SK-N-SH treated with all-trans-retinoic acid at 6 μM for 48 hours (cell line): Measurements from ENCODE around the gene CRHR1.

Experiments used
- ATAC-seq: fragments of 200-7000 bp; cut with Tn5 transposase; 3 replicates; pipeline ENCODE4 v1.9.1; 2020; ENCODE audit warnings: mild to moderate bottlenecking, moderate library complexity
- ARNTL ChIP-seq: fragments of 450-650 bp; formaldehyde crosslinking; IDR thresholded peaks from 2 replicates; pipeline ENCODE4 v1.5.0; 2020; ENCODE audit warnings: low read depth, mild to moderate bottlenecking, moderate library complexity, borderline replicate concordance
- BACH2 ChIP-seq: fragments of 250-450 bp; sonication (Bioruptor Pico); IDR thresholded peaks from 2 replicates; pipeline ENCODE4 v1.9.0; 2021; ENCODE audit warnings: mild to moderate bottlenecking, borderline replicate concordance
- CSDC2 ChIP-seq: fragments of 250-450 bp; sonication (Bioruptor Pico); IDR thresholded peaks from 2 replicates; pipeline ENCODE4 v1.5.0; 2020; ENCODE audit warnings: mild to moderate bottlenecking, moderate library complexity
- ESRRG ChIP-seq: fragments of 250-450 bp; sonication (Bioruptor Pico); IDR thresholded peaks from 2 replicates; pipeline ENCODE4 v1.6.1; 2021; ENCODE audit warnings: mild to moderate bottlenecking
- GLIS3 ChIP-seq: fragments of 250-450 bp; sonication (Bioruptor Pico); IDR thresholded peaks from 2 replicates; pipeline ENCODE4 v1.5.0; 2020; ENCODE audit warnings: mild to moderate bottlenecking, moderate library complexity
- ISL1 ChIP-seq: fragments of 250-450 bp; sonication (Bioruptor Pico); IDR thresholded peaks from 2 replicates; pipeline ENCODE4 v2.1.2; 2022; ENCODE audit warnings: mild to moderate bottlenecking, moderate library complexity
- OSR1 ChIP-seq: fragments of 250-450 bp; sonication (Bioruptor Pico); IDR thresholded peaks from 2 replicates; pipeline ENCODE4 v1.8.0; 2022; ENCODE audit warnings: moderate library complexity, mild to moderate bottlenecking, inconsistent platforms
- PPARA ChIP-seq: fragments of 250-450 bp; sonication (Bioruptor Pico); IDR thresholded peaks from 2 replicates; pipeline ENCODE4 v1.5.0; 2020; ENCODE audit warnings: mild to moderate bottlenecking, borderline replicate concordance
- RARB ChIP-seq: fragments of 250-450 bp; sonication (Bioruptor Pico); IDR thresholded peaks from 2 replicates; pipeline ENCODE4 v1.8.0; 2021; ENCODE audit warnings: mild to moderate bottlenecking, moderate library complexity
- SNAI2 ChIP-seq: fragments of 250-450 bp; sonication (Bioruptor Pico); IDR thresholded peaks from 2 replicates; pipeline ENCODE4 v1.5.0; 2020; ENCODE audit warnings: mild to moderate bottlenecking, moderate library complexity
- TOX ChIP-seq: fragments of 250-450 bp; sonication (Bioruptor Pico); IDR thresholded peaks from 2 replicates; pipeline ENCODE4 v1.8.0; 2021; ENCODE audit warnings: mild to moderate bottlenecking, moderate library complexity, borderline replicate concordance
- ZC3H10 ChIP-seq: fragments of 250-450 bp; sonication (Bioruptor Pico); IDR thresholded peaks from 2 replicates; pipeline ENCODE4 v1.5.1; 2021; ENCODE audit warnings: mild to moderate bottlenecking, moderate library complexity
- ZFP3 ChIP-seq: fragments of 250-450 bp; sonication (Bioruptor Pico); IDR thresholded peaks from 2 replicates; pipeline ENCODE4 v1.5.0; 2020; ENCODE audit warnings: mild to moderate bottlenecking, moderate library complexity
- ZNF565 ChIP-seq: fragments of 450-650 bp; formaldehyde crosslinking; conservative IDR thresholded peaks from 2 replicates; pipeline ENCODE4 v1.5.0; 2020; ENCODE audit warnings: low read depth, mild to moderate bottlenecking, moderate library complexity
- ZNF70 ChIP-seq: fragments of 450-650 bp; formaldehyde crosslinking; IDR thresholded peaks from 2 replicates; pipeline ENCODE4 v1.5.0; 2020; ENCODE audit warnings: mild to moderate bottlenecking, moderate library complexity
- ZNF8 ChIP-seq: fragments of 450-650 bp; formaldehyde crosslinking; IDR thresholded peaks from 2 replicates; pipeline ENCODE4 v1.5.0; 2020; ENCODE audit warnings: mild to moderate bottlenecking, moderate library complexity
- TF ChIP-seq, protein P1 (sequence below): fragments of 250-450 bp; sonication (Bioruptor Pico); IDR thresholded peaks from 2 replicates; pipeline ENCODE4 v1.5.1; 2021; ENCODE audit warnings: mild to moderate bottlenecking, moderate library complexity
- TF ChIP-seq, protein P2 (sequence below): fragments of 250-450 bp; sonication (Bioruptor Pico); IDR thresholded peaks from 2 replicates; pipeline ENCODE4 v1.8.0; 2020; ENCODE audit warnings: mild to moderate bottlenecking, moderate library complexity, borderline replicate concordance
- TF ChIP-seq, protein P3 (sequence below): fragments of 250-450 bp; sonication (Bioruptor Pico); IDR thresholded peaks from 2 replicates; pipeline ENCODE4 v1.8.0; 2021; ENCODE audit warnings: low read depth, mild to moderate bottlenecking, moderate library complexity, borderline replicate concordance
- TF ChIP-seq, protein P4 (sequence below): fragments of 250-450 bp; sonication (Bioruptor Pico); IDR thresholded peaks from 2 replicates; pipeline ENCODE4 v1.5.0; 2020; ENCODE audit warnings: mild to moderate bottlenecking, moderate library complexity
- TF ChIP-seq, protein P5 (sequence below): fragments of 250-450 bp; sonication (Bioruptor Pico); IDR thresholded peaks from 2 replicates; pipeline ENCODE4 v1.5.1; 2020; ENCODE audit warnings: low read depth, mild to moderate bottlenecking, moderate library complexity

CRHR1 gene

DNA sequence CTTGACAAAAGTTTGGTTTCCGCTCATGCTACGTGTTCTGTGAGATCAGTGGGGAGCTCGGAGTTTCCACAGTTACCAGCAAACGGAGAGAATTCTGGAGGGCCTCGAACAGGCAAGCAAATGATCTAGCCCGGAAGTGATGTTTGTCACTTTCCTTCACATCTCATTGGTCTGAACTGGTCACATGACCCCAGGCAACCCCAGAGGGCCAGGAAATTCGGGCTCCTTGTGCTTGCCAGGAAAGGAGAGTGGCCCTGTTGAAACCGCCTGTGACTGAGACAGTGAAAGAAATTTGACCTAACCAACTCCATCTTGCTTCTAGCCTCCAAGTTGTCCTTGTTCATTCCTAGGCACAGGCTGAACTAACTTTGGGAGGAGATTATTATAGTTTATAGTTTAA lies 83.6 kb downstream of the CRHR1 start (continued):
- TF ChIP-seq, protein P1, sequence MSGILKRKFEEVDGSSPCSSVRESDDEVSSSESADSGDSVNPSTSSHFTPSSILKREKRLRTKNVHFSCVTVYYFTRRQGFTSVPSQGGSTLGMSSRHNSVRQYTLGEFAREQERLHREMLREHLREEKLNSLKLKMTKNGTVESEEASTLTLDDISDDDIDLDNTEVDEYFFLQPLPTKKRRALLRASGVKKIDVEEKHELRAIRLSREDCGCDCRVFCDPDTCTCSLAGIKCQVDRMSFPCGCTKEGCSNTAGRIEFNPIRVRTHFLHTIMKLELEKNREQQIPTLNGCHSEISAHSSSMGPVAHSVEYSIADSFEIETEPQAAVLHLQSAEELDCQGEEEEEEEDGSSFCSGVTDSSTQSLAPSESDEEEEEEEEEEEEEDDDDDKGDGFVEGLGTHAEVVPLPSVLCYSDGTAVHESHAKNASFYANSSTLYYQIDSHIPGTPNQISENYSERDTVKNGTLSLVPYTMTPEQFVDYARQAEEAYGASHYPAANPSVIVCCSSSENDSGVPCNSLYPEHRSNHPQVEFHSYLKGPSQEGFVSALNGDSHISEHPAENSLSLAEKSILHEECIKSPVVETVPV: no peak

DNA sequence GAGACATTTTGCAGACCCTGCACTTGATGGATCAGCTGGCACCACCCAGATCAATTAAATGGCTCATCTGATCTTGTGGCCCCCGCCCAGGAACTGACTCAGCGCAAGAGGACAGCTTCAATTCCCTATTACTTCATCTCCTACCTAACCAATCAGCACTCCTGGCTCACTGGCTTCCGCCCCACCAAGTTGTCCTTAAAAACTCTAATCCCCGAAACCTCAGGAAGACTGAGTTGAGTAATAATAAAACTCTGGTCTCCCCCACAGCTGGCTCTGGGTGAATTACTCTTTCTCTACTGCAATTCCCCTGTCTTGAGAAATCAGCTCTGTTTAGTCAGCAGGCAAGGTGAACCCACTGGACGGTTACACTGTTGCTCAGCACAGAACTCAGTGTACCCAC lies 84.2 kb downstream of the CRHR1 start:
- ATAC-seq: no peak
- TF ChIP-seq SNAI2: no peak
- TF ChIP-seq ZNF8 (CRISPR knock-in tag): no peak
- no peak for TF ChIP-seq ZNF70 (CRISPR knock-in tag)
- TF ChIP-seq, protein P2, sequence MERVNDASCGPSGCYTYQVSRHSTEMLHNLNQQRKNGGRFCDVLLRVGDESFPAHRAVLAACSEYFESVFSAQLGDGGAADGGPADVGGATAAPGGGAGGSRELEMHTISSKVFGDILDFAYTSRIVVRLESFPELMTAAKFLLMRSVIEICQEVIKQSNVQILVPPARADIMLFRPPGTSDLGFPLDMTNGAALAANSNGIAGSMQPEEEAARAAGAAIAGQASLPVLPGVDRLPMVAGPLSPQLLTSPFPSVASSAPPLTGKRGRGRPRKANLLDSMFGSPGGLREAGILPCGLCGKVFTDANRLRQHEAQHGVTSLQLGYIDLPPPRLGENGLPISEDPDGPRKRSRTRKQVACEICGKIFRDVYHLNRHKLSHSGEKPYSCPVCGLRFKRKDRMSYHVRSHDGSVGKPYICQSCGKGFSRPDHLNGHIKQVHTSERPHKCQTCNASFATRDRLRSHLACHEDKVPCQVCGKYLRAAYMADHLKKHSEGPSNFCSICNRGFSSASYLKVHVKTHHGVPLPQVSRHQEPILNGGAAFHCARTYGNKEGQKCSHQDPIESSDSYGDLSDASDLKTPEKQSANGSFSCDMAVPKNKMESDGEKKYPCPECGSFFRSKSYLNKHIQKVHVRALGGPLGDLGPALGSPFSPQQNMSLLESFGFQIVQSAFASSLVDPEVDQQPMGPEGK (CRISPR knock-in tag): no peak
- no peak for TF ChIP-seq ESRRG
- no peak for TF ChIP-seq ISL1
- no peak for TF ChIP-seq GLIS3 (CRISPR knock-in tag)
- no peak for TF ChIP-seq PPARA (CRISPR knock-in tag)
- TF ChIP-seq, protein P3, sequence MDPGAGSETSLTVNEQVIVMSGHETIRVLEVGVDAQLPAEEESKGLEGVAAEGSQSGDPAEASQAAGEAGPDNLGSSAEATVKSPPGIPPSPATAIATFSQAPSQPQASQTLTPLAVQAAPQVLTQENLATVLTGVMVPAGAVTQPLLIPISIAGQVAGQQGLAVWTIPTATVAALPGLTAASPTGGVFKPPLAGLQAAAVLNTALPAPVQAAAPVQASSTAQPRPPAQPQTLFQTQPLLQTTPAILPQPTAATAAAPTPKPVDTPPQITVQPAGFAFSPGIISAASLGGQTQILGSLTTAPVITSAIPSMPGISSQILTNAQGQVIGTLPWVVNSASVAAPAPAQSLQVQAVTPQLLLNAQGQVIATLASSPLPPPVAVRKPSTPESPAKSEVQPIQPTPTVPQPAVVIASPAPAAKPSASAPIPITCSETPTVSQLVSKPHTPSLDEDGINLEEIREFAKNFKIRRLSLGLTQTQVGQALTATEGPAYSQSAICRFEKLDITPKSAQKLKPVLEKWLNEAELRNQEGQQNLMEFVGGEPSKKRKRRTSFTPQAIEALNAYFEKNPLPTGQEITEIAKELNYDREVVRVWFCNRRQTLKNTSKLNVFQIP: no peak
- TF ChIP-seq, protein P4, sequence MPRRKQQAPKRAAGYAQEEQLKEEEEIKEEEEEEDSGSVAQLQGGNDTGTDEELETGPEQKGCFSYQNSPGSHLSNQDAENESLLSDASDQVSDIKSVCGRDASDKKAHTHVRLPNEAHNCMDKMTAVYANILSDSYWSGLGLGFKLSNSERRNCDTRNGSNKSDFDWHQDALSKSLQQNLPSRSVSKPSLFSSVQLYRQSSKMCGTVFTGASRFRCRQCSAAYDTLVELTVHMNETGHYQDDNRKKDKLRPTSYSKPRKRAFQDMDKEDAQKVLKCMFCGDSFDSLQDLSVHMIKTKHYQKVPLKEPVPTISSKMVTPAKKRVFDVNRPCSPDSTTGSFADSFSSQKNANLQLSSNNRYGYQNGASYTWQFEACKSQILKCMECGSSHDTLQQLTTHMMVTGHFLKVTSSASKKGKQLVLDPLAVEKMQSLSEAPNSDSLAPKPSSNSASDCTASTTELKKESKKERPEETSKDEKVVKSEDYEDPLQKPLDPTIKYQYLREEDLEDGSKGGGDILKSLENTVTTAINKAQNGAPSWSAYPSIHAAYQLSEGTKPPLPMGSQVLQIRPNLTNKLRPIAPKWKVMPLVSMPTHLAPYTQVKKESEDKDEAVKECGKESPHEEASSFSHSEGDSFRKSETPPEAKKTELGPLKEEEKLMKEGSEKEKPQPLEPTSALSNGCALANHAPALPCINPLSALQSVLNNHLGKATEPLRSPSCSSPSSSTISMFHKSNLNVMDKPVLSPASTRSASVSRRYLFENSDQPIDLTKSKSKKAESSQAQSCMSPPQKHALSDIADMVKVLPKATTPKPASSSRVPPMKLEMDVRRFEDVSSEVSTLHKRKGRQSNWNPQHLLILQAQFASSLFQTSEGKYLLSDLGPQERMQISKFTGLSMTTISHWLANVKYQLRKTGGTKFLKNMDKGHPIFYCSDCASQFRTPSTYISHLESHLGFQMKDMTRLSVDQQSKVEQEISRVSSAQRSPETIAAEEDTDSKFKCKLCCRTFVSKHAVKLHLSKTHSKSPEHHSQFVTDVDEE (CRISPR knock-in tag): no peak
- TF ChIP-seq ZC3H10 (CRISPR knock-in tag): no peak
- TF ChIP-seq ARNTL (CRISPR knock-in tag): no peak
- no peak for TF ChIP-seq ZNF565
- TF ChIP-seq ZFP3: no peak
- no peak for TF ChIP-seq RARB (CRISPR knock-in tag)
- TF ChIP-seq TOX (CRISPR knock-in tag): no peak
- TF ChIP-seq, protein P5, sequence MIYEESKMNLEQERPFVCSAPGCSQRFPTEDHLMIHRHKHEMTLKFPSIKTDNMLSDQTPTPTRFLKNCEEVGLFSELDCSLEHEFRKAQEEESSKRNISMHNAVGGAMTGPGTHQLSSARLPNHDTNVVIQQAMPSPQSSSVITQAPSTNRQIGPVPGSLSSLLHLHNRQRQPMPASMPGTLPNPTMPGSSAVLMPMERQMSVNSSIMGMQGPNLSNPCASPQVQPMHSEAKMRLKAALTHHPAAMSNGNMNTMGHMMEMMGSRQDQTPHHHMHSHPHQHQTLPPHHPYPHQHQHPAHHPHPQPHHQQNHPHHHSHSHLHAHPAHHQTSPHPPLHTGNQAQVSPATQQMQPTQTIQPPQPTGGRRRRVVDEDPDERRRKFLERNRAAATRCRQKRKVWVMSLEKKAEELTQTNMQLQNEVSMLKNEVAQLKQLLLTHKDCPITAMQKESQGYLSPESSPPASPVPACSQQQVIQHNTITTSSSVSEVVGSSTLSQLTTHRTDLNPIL (CRISPR knock-in tag): no peak
- no peak for TF ChIP-seq BACH2
- TF ChIP-seq, protein P1: no peak

DNA sequence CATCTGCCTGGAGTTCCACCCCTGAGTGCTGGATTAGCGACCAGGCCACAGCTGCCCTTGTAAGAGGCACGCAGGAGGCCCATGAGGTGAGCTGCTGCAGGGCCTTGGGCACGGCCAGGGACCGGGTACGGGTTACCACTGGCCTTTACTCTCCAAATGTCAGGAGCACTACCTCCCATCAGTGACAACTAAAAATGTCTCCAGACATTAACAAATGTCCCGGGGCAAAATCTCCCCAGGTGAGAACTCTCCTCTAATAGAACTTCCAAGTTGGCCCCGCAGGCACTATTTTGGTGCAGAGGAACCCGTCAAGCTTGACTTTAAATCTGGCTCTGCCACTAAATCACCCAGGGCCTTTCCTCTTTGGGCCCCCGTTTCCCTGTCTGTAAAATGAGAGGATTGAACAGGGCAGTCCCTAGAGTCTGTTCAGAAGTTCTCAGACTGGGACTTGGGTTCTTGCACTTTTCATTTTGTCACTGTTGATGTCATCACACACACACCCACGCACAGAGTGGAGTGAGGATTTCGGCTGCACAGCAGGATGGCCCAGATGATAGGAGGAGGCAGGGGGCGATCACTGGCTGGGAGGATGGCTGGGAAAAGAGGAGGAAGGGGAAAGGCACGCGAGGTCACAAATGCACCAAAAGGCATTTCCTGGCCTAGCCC lies 85.7 kb downstream of the CRHR1 start:
- no peak for ATAC-seq
- no peak for TF ChIP-seq CSDC2 (CRISPR knock-in tag)
- no peak for TF ChIP-seq ZNF8 (CRISPR knock-in tag)
- TF ChIP-seq, protein P1: no peak
- no peak for TF ChIP-seq ESRRG
- TF ChIP-seq ZFP3: no peak
- TF ChIP-seq ZNF70 (CRISPR knock-in tag): no peak
- TF ChIP-seq, protein P2 (CRISPR knock-in tag): no peak
- TF ChIP-seq OSR1 (CRISPR knock-in tag): no peak
- TF ChIP-seq ARNTL (CRISPR knock-in tag): no peak
- TF ChIP-seq GLIS3 (CRISPR knock-in tag): no peak
- TF ChIP-seq, protein P3: no peak
